GM13977 (cell line): Measurements from ENCODE around the gene CRKL.

Experiments
- DNase-seq: peaks from one replicate; pipeline ENCODE4 v3.0.0; 2012; ENCODE audit warnings: low spot score
- CTCF ChIP-seq: IDR thresholded peaks from 2 replicates; pipeline ENCODE4 v1.5.1; 2012; ENCODE audit warnings: mild to moderate bottlenecking, control low read depth; ENCODE audit not compliant: insufficient read depth; ENCODE audit errors: extremely low read depth, missing control alignments
- in situ Hi-C: fragments of 300-500 bp; cut with MboI; formaldehyde crosslinking; loops from one replicate; pipeline ENCODE4 v1.12.0; 2022; ENCODE audit warnings: low sequenced_read_pairs, low pct_unique_long_range_greater_than_20kb, mixed read lengths, inconsistent platforms; ENCODE audit not compliant: unreplicated experiment

CRKL gene

GRCh38 chr22:20991252-20992055 lies 74.2 kb downstream of the CRKL start:
- TF ChIP-seq CTCF = no peak
- DNase-seq = no peak
- in situ Hi-C loops = no loop called here

GRCh38 chr22:20992056-20992442 lies 74.8 kb downstream of the CRKL start:
- no peak for TF ChIP-seq CTCF
- no peak for DNase-seq
- in situ Hi-C loops = no loop called here

GRCh38 chr22:20992456-20993303 lies 75.5 kb downstream of the CRKL start:
- TF ChIP-seq CTCF = no peak
- in situ Hi-C loops = no loop called here
- DNase-seq = no peak

GRCh38 chr22:20993304-20994127 lies 76.3 kb downstream of the CRKL start:
- in situ Hi-C loops = no loop called here

GRCh38 chr22:20994128-20994901 lies 77.1 kb downstream of the CRKL start:
- TF ChIP-seq CTCF = no peak
- in situ Hi-C loops = no loop called here
- no peak for DNase-seq

More at GRCh38 chr22:20993304-20994127, 76.3 kb downstream of the CRKL start:
- TF ChIP-seq CTCF = no peak
- DNase-seq = no peak
